NCI-H1048 (cell line): Measurements from ENCODE around the gene SLC25A34.

ENCODE experiments used
- DNase-seq: peaks from one replicate; lab custom pipeline; 2025; lab: John Stamatoyannopoulos, UW

The SLC25A34 gene

DNA sequence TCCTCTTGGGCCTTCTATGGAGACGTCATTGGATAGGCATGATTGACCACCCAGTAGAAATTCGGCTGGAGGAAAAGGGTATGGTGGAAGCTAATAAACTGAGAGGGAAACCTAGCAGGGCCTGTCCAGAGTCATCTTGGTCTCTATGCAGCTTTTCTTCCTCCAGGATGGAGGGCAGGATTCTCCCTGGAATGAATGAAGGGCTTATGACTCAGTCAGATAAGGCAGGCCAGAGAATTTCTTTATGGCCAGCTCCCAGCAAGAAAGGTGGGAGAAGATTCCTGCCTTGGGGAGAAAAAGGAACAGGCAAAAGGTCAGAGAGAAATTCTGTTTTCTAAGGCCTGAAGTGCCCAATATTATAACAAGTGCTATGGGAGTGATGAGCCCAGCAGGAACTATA, 39.6 kb downstream of the SLC25A34 start:
- no peak for DNase-seq

DNA sequence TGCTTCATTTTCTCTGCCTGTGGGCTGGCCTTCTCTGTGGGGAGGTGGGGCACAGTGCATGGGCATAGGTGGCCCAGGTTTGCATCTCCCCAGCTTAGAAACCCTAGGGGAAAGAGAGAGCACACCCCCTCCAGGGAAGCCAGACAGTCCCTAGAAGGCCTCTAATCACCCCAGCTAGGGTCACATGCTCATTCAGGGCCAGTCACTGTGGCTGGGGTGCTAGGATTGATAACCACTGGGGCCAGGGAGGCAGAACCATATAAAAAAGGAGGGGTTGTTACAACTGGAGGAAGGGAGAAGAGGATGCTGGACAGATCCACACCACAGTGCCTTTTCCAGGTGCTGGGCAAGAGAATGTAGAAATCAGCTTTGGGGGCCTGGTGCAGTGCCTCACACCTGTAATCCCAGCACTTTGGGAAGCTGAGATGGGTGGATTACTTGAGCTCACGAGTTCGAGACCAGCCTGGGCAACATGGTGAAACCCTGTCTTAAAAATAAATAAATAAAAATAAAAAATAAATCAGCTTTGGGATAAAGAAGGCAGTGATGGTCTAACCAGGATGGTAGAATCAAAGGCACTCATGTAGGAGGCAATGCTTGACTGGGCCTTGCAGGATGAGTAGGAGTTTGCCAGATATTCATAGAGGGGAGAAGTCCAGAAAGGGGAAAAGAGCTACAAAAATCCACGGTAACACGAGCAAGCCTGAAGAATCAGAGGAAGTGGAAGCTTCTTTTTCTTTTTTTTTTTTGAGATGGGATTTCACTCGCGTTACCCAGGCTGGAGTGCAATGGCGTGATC, 42.0 kb downstream of the SLC25A34 start:
- DNase-seq: no peak

DNA sequence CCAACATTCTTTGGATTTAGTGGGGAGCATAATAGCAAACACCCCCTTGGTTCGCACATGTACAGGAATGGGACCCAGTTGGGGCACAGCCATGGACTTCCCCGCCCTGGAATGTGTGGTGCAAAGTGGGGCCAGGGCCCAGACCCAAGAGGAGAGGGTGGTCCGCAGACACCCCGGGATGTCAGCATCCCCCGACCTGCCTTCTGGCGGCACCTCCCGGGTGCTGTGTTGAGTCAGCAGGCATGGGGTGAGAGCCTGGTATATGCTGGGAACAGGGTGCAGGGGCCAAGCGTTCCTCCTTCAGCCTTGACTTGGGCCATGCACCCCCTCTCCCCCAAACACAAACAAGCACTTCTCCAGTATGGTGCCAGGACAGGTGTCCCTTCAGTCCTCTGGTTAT, 49.6 kb downstream of the SLC25A34 start:
- DNase-seq: no peak

DNA sequence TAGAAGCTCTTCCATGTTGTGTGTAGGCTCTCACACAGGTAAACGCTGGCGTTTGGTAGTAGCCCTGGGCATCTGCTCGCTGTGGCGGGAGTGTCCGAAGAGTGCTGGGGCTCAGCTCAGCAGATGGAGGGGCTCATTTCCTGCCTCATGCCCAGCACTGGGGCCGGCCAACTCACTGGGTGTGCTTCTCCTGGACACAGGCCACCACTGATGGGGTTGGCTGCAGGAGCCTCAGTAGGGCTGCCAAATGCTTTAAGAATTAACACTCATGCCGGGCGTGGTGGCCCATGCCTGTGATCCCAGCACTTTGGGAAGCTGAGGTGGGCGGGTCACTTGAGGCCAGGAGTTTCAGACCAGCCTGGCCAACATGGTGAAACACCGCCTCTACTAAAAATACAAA, 50.5 kb downstream of the SLC25A34 start:
- no peak for DNase-seq

DNA sequence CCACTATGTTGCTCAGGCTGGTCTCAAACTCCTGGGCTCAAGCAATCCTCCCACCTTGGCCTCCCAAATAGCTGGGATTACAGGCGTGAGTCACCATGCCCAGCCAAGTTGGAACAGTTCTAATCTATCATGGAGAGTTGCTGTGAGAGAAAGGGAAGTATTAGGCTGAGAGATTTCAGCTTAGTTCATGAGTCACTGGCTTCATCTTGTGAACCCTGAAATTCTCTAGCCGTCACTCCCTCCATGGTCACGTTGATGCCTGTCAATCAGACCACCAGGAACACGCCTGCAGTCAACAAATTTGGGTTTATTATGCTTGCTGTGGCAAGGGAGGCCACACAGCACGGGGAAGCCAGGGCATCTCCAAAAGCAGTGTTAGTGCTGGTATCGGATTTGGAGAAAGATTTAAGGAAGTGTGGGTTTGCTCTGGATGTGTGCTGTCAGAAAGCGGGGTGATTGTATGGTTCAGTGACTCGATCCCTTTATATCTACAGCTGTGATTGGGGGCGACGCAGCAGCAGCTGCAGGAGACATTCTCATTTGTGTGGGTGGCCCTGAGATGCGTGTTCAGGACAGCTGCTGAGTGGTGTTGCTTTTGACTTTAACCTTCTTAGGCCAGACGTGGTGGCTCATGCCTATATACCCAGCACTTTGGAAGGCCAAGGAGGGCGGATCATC, 52.7 kb downstream of the SLC25A34 start:
- no peak for DNase-seq
